ENCODE measurements around the gene EHMT1.

EHMT1 gene

GRCh38 chr9:137705443-137705863 is 86.6 kb downstream of the EHMT1 start:
- H3K4me3 ChIP-seq (ENCODE audit: low read depth, low read length) = peak overlapping the region; percentile 27
- TF ChIP-seq CTCF (IDR thresholded peaks at IDR 0.05; ENCODE audit: borderline replicate concordance, insufficient read depth, low read depth, low read length) = no peak

GRCh38 chr9:137705906-137706305 is 87.1 kb downstream of the EHMT1 start:
- no peak for TF ChIP-seq CTCF (IDR thresholded peaks at IDR 0.05; ENCODE audit: borderline replicate concordance, insufficient read depth, low read depth, low read length)
- H3K4me3 ChIP-seq (ENCODE audit: low read depth, low read length) = peak overlapping the region; percentile 27

- no peak for TF ChIP-seq CTCF (IDR thresholded peaks at IDR 0.05; ENCODE audit: borderline replicate concordance, insufficient read depth, low read depth, low read length)
- no peak overlapping the region for H3K4me3 ChIP-seq (ENCODE audit: low read depth, low read length)
These were observed 88.6 kb downstream of the EHMT1 start for GRCh38 chr9:137707361-137707760.

GRCh38 chr9:137708590-137709284 is 89.9 kb downstream of the EHMT1 start:
- no peak for TF ChIP-seq CTCF (IDR thresholded peaks at IDR 0.05; ENCODE audit: borderline replicate concordance, insufficient read depth, low read depth, low read length)
- no peak overlapping the region for H3K4me3 ChIP-seq (ENCODE audit: low read depth, low read length)

- TF ChIP-seq CTCF (IDR thresholded peaks at IDR 0.05; ENCODE audit: borderline replicate concordance, insufficient read depth, low read depth, low read length) = no peak
- H3K4me3 ChIP-seq (ENCODE audit: low read depth, low read length) = no peak overlapping the region
These were observed 90.8 kb downstream of the EHMT1 start for GRCh38 chr9:137709411-137710101.

- H3K4me3 ChIP-seq (ENCODE audit: low read depth, low read length) = no peak overlapping the region
- TF ChIP-seq CTCF (IDR thresholded peaks at IDR 0.05; ENCODE audit: borderline replicate concordance, insufficient read depth, low read depth, low read length) = no peak
These were observed 91.9 kb downstream of the EHMT1 start for GRCh38 chr9:137710704-137711103.

- no peak overlapping the region for H3K4me3 ChIP-seq (ENCODE audit: low read depth, low read length)
- no peak for TF ChIP-seq CTCF (IDR thresholded peaks at IDR 0.05; ENCODE audit: borderline replicate concordance, insufficient read depth, low read depth, low read length)
These were observed 92.9 kb downstream of the EHMT1 start for GRCh38 chr9:137711678-137712105.

Data from GM12875 (cell line).